GM06990 (cell line): Measurements from ENCODE around the gene ZNF821.

Source experiments
- DNase-seq: peaks from one replicate; pipeline ENCODE4 v3.0.0-alpha.2; 2011; ENCODE audit not compliant: insufficient read length; ENCODE audit errors: extremely low read depth
- H3K27me3 ChIP-seq: replicated peaks from 2 replicates; pipeline ENCODE4 v1.6.0; 2011; ENCODE audit warnings: low read length; ENCODE audit not compliant: control insufficient read depth, insufficient read depth
- H3K36me3 ChIP-seq: 2 replicates; pipeline ENCODE4 v1.5.1; 2011; ENCODE audit warnings: low read length; ENCODE audit not compliant: control insufficient read depth, insufficient read depth
- H3K4me3 ChIP-seq: replicated peaks from 2 replicates; pipeline ENCODE4 v1.5.1; 2011; ENCODE audit warnings: low read depth, mild to moderate bottlenecking, control low read depth, low read length
- CTCF ChIP-seq: IDR thresholded peaks from 2 replicates; pipeline ENCODE4 v1.5.1; 2011; ENCODE audit warnings: low read length, control low read depth, mild to moderate bottlenecking, inconsistent platforms; ENCODE audit not compliant: insufficient read depth, poor library complexity, severe bottlenecking

Gene ZNF821

GRCh38 chr16:71889147-71889546 is 5.2 kb upstream of the ZNF821 start:
- no peak for TF ChIP-seq CTCF
- no peak for DNase-seq
- Histone ChIP-seq H3K27me3 (no peaks in the 10 kb centered on the region), H3K4me3 (no peak overlapping the region), H3K36me3 (no peaks in the 10 kb centered on the region)

- Histone ChIP-seq H3K36me3 (no peaks in the 10 kb centered on the region), H3K27me3 (no peaks in the 10 kb centered on the region), H3K4me3 (no peak overlapping the region)
- TF ChIP-seq CTCF, result no peak
- no peak for DNase-seq
These were observed 1.3 kb upstream of the ZNF821 start for GRCh38 chr16:71885261-71885650.

GRCh38 chr16:71883168-71883848 is 674 bp downstream of the ZNF821 start:
- TF ChIP-seq CTCF, result peak; percentile 56
- H3K4me3 ChIP-seq, result peak overlapping the region; percentile 84
- H3K36me3 ChIP-seq, result no peaks in the 10 kb centered on the region; the same call in 1 of the 2 replicates
- no peaks in the 10 kb centered on the region for H3K27me3 ChIP-seq
- peak; percentile 42 for DNase-seq

GRCh38 chr16:71882505-71883167 is 1.3 kb downstream of the ZNF821 start:
- Histone ChIP-seq H3K36me3 (no peaks in the 10 kb centered on the region; the same call in 1 of the 2 replicates), H3K27me3 (no peaks in the 10 kb centered on the region), H3K4me3 (peak overlapping the region; percentile 84)
- peak; percentile 82 for TF ChIP-seq CTCF
- DNase-seq, result peak; percentile 55

- no peak overlapping the region for H3K4me3 ChIP-seq
- no peak for TF ChIP-seq CTCF
- no peaks in the 10 kb centered on the region for H3K27me3 ChIP-seq
- H3K36me3 ChIP-seq, result peaks cover 4% of the 10 kb centered on the region
- no peak for DNase-seq
These were observed 3.8 kb downstream of the ZNF821 start for GRCh38 chr16:71880176-71880575.
